ENCODE measurements around the gene GIT1.
"Not testable (repeated sequence)": the region's sequence is repeated elsewhere in the genome, so short reads cannot be mapped to it uniquely, and the experiment has no call there.

GIT1 gene

DNA sequence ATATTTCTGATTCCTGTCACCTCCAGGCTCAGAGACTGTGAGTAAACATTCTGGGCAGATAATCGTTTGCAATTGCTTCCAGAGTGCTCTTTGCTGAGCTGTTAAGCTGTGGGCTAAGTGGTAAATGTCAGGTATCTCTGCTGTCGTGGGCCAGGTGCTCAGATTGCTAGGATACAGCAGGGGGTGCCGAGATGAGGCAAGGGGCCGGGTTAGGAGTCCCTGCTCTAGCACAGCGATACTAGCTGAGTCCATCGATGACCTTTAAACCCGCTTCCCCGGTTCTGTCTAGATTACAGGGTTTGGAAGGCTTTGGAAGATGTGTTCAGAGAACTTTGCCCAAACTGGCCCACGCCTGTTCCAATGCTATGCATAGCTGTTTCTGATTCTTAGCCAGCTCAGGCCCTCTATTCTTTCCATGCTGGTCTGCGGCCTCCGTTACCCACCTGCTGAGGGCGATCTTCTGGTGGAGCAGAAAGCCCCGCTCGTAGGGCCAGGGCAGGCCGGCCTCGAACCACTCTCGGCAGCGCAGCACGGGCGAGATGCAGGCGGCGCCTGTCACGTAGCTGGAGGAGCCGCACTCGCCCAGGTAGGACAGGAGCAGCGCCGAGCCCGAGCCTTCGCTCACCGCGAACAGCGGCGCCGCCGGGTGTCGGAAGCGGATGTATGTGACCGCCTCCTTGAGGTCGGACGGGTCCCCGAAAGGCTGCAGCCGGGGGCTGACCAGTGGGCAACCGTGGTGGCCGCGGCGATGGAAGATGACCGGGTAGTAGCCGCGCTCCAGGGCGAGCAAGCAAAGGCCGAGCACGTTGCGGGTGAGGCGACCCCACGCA, 23.6 kb downstream of the GIT1 start:
- DNase-seq = peak; percentile 42

DNA sequence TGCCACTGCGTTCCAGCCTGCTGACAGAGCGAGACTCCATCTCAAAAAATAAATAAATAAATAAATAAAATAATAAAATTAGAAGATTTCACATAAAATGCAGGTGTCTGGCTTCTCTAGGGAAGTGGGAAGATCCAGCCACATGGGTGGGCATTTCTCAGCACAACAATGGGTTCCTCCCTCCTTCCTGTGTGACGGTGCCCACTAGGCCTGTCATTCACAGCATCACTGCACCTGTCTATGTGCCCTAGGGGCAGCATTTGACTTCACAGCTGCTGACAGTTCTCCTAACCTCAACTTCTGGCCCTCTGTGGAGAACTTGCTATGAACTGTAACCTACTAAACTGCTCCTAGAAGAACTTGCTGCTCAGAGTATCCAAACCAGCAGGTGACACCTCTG, 25.6 kb downstream of the GIT1 start:
- no peak for DNase-seq

GRCh38 chr17:29562615-29563014, 26.8 kb downstream of the GIT1 start:
- DNase-seq = no peak

GRCh38 chr17:29561554-29562517, 27.6 kb downstream of the GIT1 start:
- no peak for DNase-seq

DNA sequence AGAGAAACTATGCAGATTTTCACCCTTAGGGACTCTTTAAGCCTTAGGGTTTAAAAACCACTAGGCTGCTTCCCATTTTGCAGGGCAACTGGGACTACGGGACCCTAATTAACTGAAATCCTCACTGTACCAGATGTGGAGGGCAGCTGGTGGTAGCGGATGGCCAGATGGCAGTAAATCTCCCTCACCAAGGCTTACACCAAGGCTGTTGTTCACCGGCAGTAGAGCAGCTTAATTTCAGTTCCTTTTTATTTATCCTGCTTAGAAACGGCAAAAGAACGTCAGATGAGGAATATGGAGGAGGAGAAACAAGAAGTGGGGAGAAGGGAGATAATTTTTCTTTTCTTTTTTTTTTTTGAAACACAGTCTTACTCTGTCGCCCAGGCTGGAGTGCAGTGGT, 29.1 kb downstream of the GIT1 start:
- no peak for DNase-seq

DNA sequence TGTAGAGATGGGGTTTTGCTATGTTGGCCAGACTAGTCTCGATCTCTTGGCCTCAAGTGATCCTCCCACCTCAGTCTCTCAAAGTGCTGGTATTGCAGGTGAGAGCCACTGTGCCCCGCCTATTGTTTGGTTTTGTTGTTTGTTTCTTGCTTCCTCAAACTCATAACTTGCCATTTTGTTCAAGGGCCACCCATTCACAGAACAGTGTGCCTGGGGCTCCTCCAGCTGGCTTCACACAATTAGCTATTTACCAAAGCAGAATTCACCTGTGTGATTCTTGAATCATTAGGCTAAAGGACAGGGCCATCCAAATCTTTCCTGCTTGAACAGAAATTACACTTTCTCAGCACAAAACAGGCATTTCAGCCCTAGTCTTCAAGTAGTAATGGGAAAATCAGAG, 29.8 kb downstream of the GIT1 start:
- no peak for DNase-seq

- DNase-seq = not testable (repeated sequence)
Observed at GRCh38 chr17:29558139-29558538, 31.3 kb downstream of the GIT1 start.

DNA sequence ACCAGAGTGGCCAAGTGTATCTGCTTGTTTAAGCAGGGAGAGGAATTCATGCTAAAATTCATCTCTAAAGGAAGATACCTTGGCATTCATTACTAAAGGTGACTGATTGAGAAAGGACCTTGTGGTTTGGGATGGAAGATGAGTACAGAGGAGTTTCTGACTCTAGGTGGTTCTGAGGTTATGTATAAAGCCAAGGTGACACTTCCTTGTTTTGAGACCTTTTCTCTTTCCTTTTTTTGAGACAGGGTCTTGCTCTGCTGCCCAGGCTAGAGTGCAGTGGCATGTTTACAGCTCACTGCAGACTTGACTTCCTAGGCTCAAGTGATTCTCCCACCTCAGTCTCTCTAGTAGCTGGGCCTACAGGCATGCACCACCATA, 31.7 kb downstream of the GIT1 start:
- DNase-seq = no peak

DNA sequence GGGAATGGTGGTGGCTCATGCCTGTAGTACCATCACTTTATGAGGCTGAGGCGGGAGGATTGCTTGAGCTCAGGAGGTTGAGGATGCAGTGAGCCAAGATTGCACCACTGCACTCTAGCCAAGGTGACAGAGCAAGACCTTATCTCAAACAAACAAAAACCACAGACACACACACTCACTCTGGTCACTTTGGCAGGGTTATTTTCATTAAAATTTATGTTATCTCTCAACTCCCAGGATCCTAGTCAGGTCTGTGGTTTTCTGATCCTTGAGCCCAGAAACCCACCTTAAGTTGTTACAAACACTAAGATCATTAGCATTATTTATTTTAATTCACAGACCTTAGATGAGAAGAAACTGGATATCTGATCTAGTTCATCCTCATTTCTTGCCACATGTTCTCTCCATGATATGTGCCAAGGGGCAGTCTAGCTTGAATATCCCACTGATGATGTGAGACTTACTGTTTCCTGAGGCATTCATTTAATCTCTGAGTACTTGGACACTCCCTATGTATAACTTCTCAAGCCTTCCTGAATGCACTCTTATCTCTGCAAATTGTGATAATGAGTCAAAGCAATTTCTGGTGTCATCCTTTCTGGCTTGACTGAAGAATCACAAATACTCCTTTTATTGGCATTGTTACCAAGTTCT, 32.2 kb downstream of the GIT1 start:
- DNase-seq = no peak

- no peak for DNase-seq
Observed at GRCh38 chr17:29555840-29556239, 33.6 kb downstream of the GIT1 start.

DNA sequence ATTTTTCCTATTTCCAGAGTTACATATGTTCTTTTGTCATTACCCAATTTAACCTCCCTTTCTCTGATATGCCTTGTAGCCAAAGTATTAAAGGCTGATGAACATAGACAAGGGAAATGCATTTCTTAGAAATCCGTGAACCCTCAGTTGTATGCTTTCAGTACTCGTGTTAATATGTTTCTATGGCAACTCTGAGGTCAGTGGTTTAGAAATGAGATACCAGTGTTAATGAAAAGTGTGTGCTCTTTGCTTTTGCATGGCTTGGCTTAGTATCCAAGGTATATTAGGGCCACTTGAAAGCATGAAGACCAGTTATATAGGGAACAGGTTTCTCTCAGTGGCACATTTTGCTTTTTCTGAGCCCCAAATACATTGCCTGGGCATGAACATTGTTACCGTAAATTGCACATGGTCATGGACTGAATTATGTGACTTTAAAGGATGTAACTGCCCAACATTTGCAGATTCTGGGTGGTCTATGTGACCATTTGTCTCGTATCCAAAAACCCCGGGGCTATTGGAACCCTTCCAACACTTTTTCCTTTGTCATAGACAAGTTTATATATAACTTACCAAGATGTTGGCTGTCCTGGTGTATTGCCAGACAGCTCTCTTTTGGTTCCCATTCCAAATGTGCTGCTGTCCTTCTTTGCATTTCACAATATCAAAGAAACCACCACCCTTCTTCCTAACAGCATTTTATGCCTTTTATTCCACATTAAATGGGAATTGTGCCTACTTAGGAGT, 40.1 kb downstream of the GIT1 start:
- DNase-seq = no peak

GRCh38 chr17:29546830-29547229, 42.6 kb downstream of the GIT1 start:
- no peak for DNase-seq

GRCh38 chr17:29546085-29546484, 43.4 kb downstream of the GIT1 start:
- no peak for DNase-seq

DNA sequence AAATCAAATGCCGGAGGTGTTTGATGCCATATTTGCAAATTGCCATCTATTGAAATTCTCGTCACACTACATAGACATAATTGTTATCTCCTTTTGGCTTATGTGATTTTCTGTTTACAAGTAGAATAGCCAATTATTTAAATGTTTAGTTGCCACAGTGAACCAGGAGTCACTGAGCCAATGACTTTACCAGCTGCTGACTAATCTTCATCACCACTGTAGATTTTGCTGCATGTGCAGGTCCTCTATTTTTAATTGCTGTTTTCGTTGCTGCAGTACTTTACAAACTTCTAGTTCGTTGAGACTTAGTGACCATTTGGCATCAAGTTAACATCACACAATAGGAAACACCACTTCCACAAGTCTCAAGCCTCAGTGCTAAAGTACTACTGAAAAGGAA, 45.4 kb downstream of the GIT1 start:
- no peak for DNase-seq

- DNase-seq = no peak
Observed at GRCh38 chr17:29533976-29534375, 55.5 kb downstream of the GIT1 start.

DNA sequence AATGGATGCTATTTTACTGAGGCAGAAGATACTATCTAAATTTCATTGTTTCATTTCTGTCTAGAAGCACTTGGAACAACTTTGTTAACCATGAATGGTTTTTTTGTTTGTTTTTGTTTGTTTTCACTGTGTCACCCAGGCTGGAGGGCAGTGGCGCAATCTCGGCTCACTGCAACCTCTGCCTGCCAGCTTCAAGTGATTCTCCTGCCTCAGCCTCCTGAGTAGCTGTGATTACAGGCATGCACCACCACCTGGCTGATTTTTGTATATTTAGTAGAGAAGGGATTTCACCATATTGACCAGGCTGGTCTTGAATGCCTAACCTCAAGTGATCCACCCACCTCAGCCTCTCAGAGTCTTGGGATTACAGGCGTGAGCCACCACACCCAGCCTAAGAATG, 63.1 kb downstream of the GIT1 start:
- no peak for DNase-seq

DNA sequence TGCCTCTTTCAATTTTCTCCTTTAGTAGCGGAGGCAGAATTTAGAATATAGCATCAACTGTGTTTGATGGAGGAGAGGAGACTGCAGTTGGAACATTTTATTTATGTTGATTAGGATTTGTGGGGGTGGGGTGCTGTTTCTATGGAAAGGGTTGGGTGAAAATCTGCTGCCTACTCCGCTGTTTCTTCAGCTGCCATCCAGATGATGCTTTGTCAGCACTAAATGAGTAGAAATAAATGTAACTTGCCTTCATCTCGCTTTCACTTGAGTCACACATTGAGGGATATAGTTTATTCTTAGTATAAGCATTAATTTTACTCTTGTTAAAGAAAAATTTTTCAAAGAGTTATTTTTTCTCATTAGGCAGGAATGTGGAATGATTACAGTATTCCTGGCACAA, 64.8 kb downstream of the GIT1 start:
- DNase-seq = no peak

Data from NK-92 treated with Interleukin-12 subunit alpha and Interleukin-12 subunit beta, amount 100 ng/mL, for 24 hours (cell line).